GM19324 (cell line): ENCODE measurements around the gene CDKN2A.

Experiments
- ATAC-seq: cut with Tn5 transposase; IDR thresholded peaks from one replicate; pipeline ENCODE4 v1.9.1; 2021; ENCODE audit warnings: mild to moderate bottlenecking, moderate library complexity; ENCODE audit not compliant: unreplicated experiment, low FRiP score

The CDKN2A gene

DNA sequence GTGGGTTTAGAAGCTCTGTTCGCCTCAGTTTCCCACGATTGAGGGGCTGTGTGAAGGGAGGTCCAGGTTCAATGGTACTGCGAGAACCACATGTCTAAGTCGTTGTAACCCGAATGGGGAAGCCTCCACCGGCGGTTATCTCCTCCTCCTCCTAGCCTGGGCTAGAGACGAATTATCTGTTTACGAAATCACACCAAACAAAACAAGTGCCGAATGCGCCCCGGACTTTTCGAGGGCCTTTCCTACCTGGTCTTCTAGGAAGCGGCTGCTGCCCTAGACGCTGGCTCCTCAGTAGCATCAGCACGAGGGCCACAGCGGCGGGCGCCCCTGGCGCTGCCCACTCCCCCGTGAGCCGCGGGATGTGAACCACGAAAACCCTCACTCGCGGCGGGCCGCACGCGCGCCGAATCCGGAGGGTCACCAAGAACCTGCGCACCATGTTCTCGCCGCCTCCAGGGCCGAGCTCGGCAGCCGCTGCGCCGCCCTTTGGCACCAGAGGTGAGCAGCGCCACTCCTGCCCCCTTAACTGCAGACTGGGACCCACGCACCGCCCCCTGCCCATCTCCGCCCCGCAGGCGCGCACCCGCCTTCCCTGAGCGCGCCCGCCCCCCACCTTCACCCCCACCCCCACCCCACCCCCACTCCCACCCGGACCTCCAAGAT is at the start of gene CDKN2A:
TSS of gene CDKN2A (minus strand) at position 500 of the 663 bp plus-strand sequence.
- ATAC-seq: peak; percentile 57

DNA sequence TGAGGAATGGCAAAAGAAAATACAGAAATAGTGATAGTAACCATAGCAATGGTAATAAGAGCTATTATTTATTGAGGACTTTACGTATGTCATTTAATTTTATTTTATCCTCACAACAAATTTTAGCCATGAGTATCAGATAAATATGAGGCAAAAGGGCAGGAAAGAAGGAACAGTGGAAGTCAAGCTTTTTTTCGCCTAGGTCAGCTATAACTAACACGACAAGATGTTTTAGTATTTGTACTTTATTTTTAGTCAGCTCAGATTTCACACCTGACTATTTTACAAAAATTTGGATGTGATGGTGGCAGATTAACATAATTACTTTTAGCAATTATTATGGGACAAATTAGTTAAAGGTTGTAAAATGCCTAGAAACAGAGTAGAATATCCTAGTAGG is 49.7 kb upstream of the CDKN2A start:
- no peak for ATAC-seq

DNA sequence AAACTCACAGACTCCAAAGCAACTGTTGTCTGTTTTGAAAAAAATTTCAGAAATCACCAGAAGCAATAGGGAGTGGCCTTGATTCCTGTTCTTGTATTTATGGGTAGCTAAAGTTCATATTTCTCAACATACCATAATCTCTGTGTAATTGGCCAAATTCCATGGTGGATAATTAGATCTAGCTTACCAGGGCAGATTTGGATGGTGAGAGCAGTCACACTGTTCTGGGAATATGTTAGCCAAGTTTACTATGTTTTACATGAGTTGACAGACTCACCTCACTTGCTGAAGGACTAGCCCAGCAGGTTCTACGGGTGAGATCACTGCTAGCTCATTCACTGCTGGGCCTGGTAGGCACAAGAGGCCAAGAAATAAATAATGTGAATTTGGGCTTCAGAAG is 47.6 kb upstream of the CDKN2A start:
- ATAC-seq: no peak

DNA sequence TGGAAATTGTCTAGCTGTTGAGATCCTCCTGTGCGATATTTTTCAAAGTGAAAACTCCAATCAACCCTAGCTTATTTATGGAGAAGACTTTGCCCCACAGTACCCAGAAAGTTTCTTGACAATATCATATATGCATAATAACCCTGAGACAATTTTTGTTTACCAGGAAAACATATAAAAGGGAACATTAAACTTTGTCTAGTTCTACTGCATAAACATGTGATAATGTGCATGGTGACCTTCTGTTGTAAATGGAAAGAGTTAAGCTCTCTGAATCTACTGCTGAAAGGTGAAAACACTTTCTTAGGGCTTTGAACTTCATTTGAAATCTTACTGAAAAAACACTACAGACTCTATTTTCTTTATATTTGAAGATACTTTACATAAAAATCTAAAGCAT is 47.2 kb upstream of the CDKN2A start:
- ATAC-seq: no peak

DNA sequence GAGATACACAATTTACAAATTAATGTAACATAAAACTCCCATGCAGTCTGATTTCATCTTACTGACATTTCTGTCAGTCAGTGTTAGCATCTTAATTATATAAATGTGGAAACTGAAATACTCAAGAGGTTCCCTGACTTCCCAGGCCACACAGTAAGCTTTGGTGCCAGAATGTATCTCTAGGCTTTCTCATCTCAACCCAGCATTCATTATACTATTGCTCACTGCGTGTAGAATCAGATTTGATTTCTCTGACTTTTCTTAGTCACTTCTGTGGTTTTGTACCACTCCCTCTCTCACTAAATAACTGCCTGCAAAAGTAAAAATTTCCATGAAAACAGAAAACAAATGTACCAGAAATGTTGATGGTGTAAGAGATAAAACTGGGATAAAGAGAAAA is 46.6 kb upstream of the CDKN2A start:
- ATAC-seq: no peak

DNA sequence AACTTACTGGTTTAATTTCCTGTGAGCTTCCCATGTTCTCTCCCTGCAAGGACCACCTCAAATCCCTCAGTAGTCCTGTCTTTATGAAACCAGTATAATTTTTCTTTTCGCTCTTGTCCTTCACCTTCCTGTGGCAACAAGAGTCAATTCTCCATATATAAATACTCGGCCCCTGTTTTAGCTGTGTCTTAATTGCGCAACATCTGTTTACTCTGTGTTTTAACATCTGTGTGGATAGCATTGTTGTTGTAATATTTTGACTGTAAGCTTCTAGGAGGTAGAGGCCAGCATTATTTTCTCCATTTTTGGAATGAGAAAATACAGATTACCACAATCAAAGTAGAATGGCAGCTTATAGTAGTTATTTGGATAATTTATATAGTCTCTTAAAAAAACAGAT is 45.1 kb upstream of the CDKN2A start:
- ATAC-seq: no peak

DNA sequence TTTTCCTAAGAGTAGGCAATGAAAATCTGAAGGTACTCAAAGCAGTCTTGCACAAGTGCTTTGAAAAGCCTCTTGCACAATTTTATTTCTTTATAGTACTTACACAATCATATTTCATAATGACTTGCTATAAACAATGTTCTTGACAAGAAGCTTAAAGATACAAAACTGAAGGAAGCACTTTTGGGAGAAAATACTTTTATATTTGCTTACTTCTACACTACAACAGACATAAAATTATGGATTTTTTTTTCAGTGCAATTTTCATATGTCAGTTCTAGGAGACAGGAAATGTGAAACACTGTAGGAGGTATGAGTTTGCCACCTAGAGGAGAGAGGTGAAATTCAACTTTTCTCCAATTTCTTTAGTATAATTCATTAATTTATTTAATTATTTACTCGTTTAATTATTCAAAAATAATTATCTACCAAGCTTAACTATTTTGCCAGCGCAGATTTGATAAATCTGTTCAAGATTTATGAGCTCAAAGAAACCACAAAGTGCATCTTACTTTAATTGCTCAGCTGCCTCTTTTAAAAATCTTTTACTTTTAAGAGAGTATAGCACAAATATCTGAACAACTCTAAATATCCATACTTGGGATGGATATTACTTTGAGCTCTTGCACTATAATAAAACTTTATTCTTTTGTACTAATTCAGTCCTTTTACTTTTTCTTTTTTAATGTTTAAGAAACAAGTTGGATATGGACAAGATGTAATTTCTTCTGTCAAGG is 43.9 kb upstream of the CDKN2A start:
- ATAC-seq: no peak

DNA sequence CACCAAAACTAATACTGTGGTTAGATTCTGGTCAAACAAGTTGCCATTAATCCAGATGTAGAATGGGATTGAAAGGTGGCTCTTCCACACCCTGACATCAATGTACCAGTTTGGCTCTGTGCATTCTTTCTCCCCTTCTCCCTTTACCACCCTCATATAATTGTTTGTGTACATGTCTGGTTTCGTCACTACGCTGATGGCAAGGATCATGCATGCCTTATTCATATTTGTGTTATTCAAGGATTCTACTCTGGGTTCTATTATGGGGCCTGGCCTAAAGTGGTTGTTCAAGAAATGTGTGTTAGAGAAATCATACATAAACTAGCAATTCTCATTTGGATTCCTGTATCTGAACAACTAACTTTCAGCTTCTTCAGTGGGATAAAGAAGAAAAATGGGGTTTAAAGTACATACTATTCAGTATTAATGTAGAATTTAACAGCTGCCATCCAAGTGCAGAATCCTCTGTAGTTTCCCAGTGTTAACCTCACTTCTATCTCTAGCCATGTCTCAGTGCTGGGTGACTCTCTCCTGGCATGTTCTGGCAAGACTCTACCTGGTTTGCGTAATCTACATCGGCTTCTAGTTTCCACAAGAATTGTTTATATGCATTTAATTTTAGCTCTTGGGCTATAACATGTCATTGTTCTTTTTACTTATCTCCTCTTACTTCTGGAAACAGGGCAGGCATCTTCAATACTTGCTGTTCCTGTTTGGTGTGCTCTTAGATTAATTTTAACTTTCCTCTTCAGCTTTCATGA is 42.9 kb upstream of the CDKN2A start:
- ATAC-seq: no peak

DNA sequence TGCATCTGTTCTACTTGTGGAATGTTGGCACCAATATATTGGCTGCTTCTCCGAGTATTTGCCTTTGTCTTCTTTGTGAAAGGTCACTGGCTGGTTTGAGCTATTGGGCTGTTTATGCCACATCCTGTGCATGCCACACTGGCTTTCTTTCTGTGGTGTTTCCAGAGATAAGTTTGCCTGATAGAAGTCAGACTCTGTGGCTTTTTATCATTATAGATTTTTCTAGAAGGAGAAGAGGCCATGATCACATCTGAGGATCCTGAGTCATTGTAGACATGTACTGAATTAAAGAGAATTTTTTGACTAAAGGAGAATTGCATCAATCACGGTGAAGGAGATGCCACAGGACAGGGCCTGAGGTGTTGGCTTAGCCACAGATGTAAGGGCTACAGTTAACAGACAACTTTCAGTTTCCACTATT is 41.4 kb upstream of the CDKN2A start:
- no peak for ATAC-seq

DNA sequence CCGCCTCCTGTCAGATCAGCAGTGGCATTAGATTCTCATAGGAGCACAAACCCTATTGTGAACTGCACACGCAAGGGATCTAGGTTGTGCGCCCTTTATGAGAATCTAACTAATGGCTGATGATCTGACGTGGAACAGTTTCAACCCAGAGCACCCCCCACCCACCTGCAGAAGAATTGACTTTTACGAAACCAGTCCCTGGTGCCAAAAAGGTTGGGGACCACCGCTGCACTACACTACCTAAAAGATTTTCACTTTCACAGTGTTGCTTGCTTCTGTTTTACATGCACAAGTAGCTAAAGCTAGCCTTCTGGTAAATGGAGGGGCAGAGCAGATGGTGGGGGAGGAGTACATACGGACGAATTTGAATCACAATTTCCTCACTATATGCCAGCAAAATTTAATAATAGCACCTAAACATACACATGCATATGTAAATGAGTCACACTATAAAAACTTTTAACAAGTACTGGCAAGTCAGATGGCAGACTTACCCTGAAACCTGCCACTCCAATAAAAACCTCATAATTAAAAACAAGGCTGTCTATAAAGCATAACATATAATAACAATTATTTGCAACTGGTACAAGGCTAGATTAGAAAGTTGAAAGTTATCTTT is 38.9 kb upstream of the CDKN2A start:
- ATAC-seq: peak; percentile 29

DNA sequence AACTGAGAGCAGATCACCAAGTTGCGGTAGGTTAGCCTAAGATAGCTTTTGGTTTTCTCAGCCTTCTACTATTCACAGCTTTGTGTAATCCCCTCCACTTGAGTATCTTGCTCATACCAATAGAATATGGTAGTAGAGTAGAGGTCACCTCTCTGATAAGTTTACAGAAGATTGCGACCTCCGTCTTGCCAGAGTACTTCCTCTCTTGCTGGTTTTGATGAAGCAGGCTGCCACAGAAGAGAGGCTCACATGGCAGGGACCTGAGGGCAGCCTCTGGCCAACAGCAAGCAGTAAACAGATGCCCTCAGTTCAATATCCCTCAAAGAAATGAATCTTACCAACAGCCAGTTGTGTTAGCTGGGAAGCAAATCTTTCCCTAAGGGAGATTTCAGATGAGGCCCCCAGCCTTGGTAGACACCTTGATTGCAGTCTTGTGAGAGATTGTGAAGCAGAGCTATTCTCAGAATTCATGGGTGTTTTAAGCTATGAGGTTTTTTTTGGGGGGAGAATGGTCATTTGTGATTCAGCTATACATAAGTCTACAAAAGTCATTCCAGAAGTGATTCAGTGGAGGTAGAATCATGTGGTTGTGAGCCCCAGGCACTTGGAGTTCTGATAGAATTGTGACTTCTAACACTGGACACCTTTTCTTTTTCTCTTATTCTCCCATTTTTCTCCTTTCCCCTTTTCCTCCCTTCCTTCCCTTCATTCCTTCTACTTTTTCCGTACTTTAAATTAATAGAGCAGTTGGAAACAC is 37.6 kb upstream of the CDKN2A start:
- ATAC-seq: no peak

DNA sequence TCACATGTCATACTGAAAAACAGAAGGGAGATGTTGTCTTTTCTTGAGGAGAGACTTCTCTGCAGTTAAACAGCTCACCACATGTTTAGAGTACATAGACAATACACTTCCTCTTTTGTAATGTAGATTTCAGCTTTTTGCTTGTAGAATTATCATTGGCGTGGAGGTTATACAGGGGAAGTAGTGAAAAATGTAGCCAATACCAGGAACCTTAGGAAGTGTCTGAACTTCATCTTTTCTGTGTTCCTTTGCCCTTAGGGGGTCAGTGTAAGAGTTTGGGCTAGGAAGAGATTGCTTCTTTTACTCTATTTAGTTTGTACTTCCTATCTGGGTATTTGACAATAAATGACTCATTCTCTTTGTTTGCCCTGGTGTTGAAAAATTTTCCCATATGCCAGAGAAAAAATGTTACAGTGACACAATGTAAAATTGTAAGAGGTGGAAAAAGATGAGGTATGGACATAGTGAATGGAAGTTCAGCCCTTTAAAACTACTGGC is 36.0 kb upstream of the CDKN2A start:
- ATAC-seq: peak; percentile 56

DNA sequence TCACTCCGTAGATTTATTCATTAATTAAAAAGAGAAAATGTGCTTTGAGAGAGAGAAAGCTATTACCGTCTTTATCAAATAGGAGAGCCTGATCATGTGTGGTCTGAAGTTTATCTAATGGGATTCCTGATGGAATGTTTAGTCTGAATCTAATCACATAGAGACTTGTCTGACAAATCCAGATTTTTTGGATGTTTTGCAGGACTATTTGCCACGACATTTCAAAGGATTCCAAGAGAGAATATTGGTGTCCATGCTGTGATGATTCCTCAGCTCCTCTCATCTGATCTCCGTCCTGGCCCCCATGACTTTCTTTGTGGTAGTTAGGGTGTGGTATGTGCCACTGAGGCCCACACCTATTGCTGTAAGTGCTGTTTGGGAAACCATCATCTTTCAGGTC is 35.0 kb upstream of the CDKN2A start:
- ATAC-seq: no peak

DNA sequence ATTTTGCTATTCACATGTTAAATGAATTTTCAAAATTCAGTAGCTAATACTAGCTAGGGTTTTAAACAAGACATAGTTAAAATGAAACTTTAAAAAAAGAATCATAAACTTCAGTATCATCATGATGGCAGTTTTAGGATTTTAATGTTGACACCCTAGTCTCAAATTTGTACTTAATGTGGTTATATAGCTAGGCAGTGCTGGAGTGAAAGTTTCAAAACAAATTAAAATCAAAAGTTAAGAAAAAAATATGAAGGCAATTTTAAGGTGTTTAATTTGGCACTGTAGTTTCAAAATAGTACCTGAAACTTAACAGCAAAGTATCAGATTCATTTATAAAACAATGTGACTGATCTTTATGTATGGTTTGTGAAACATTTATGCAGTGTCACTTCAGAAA is 34.2 kb upstream of the CDKN2A start:
- no peak for ATAC-seq

DNA sequence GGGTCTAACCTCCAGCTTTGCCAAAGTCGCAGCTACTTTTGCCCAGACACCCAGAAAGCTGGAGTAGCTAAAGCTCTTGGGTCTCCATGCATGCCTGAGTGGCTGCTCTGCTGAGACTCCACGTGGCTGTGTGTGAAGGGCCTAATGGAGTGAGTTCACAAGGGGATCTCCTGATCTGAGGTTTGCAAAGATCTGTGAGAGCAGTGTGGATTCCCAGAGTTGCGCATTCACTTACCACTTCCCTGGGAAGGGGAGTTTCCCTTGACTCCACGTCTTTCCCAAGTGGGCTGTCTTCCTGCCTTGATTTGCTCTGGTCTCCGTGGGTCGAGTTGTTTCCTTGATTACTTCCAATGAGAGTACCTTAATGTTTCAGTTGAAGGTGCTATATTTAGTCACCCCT is 32.5 kb upstream of the CDKN2A start:
- no peak for ATAC-seq

DNA sequence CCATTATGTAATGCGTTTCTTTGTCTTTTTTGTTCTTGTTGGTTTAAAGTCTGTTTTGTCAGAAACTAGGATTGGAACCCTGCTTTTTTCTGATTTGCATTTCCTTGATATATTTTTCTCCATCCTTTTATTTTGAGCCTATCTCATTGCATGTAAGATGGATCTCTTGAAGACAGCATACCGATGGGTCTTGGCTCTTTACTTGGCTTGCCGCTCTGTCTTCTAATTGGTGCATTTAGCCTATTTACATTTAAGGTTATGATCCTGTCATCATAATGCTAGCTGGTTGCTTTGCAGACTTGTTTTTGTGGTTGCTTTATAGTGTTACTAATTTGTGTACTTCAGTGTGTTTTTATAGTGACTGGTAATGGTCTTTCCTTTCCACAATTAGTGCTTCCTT is 28.2 kb upstream of the CDKN2A start:
- ATAC-seq: no peak

DNA sequence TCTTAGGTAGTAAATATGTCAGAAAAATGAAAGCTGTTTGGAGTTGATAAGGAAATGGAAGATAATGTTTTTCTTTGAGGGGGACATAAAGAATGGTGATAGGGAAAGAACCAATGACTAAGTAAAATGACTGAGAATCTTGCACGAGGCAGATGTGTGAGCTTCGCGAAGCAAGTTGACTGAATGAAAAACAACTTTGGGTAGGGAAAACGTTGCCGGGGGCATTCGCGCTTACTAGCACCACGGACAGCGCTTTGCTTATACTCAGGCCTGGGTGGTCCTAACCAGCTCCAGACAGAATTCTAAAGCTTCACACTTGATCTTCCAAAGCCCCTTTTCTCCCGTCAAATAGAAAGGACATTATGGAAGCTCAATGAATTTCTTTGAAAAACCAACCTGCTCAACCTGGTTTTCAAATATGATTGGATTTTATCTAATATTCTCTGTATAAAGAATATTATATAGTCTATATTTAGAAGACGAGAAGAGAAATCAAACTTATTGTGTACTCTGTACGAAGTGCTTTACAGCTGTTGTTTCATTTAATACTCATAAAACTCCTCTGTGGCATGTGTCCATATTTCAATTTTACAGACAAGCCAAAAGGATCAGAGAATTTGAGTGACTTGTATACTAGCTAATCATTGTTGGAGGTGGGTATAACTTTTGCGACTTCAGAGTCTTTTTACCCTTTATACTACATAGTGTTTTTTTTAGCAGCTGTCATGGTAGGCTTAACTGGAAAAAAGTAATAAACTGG is 16.9 kb upstream of the CDKN2A start:
- no peak for ATAC-seq

DNA sequence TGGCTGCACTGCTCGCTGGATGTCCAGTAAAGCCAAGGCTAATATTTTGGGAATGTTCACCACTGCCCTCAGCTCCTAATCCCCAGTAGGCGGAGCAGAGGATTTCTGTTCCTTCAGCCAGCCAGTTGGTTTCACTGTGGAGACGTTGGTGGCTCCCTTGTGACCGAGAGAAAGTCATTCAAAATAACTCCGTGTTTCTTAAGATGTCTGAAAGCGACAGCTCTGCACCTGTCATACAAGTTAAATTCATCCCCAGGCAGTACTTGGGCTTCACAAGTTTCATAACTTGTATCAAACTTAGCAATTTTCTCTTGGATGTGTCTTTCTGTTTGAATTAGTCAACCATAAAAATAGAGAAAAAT is 15.3 kb upstream of the CDKN2A start:
- peak; percentile 18 for ATAC-seq

DNA sequence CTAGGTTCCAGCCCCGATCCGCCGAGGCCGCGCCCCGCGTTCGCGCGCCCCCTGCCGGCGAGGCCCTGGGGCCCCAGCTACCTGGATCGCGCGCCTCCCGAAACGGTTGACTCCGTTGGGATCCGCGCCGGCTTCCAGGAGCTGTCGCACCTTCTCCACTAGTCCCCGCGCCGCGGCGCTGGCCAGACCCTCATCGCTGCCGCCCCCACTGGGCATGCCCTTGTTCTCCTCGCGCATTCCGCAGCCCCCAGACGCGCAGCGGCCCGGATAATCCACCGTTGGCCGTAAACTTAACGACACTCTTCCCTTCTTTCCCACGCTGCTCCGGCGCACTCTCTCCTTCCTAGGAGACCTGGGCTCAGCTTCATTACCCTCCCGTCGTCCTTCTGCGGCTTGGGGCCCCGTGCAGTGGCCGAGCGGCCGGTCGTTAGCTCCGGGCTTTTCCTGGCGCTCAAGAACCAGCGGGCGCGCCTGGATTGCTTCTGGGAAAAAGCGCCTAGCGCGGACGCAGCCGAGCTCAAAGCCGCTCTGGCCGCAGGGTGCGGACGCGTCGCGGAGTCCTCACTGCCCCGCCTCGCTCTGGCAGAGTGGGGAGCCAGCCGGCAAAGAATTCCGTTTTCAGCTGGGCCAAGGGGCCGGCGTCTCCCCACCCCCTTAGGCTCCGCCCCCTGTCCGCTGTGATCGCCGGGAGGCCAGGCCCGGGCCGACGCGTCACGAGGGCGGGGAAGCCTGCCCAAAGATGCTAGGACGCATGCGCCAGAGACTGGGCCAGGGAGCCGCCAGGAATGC is 14.7 kb upstream of the CDKN2A start, which contains the start of gene CDKN2B:
TSS of gene CDKN2B (minus strand) at position 589 of the 789 bp plus-strand sequence. CDS start at position 237, 352 bp downstream.
- peak; percentile 98 for ATAC-seq
